ENCODE results near the gene SHISA3. TPM values are rescaled to one million over a fixed set of nuclear protein-coding genes. Genes with fewer than 3 reads are reported as not detected.
A peak's percentile ranks its signal among the peaks of the same experiment; 100 is the strongest.
"Not testable (repeated sequence)": the region's sequence is repeated elsewhere in the genome, so short reads cannot be mapped to it uniquely, and the experiment has no call there.

The SHISA3 gene
- total RNA-seq, 3 donors from 2014 or later: 0.33 to 3.8 (median 0.73) TPM

GRCh38 chr4:42363614-42364013, 33.7 kb upstream of the SHISA3 start:
- TF ChIP-seq POLR2A (IDR thresholded peaks at IDR 0.05) (no peak), POLR2AphosphoS5 (IDR thresholded peaks at IDR 0.05) (no peak), CTCF (IDR thresholded peaks at IDR 0.05) (no peak)
- H3K9me3 ChIP-seq: no peaks in the 10 kb centered on the region
- DNase-seq (ENCODE audit: low spot score in 2 of 2): no peak
- H3K36me3 ChIP-seq: no peaks in the 10 kb centered on the region
- H3K27me3 ChIP-seq: no peaks in the 10 kb centered on the region
- no peak overlapping the region for H3K27ac ChIP-seq
- H3K4me3 ChIP-seq: no peak overlapping the region
- intact Hi-C loops (cut with DNase I; ENCODE audit: low total_unique reads): no loop called here
- H3K4me1 ChIP-seq: no peaks in the 10 kb centered on the region

GRCh38 chr4:42364266-42365053, 32.8 kb upstream of the SHISA3 start:
- Histone ChIP-seq H3K4me3 (no peak overlapping the region), H3K27me3 (no peaks in the 10 kb centered on the region), H3K36me3 (no peaks in the 10 kb centered on the region), H3K4me1 (no peaks in the 10 kb centered on the region), H3K27ac (no peak overlapping the region), H3K9me3 (no peaks in the 10 kb centered on the region)
- DNase-seq (ENCODE audit: low spot score in 2 of 2): no peak
- intact Hi-C loops (cut with DNase I; ENCODE audit: low total_unique reads): no loop called here
- no peak for TF ChIP-seq POLR2A (IDR thresholded peaks at IDR 0.05)
- no peak for TF ChIP-seq CTCF (IDR thresholded peaks at IDR 0.05)
- TF ChIP-seq POLR2AphosphoS5 (IDR thresholded peaks at IDR 0.05): no peak

- Histone ChIP-seq H3K9me3 (no peaks in the 10 kb centered on the region), H3K27ac (no peak overlapping the region), H3K4me3 (no peak overlapping the region), H3K27me3 (no peaks in the 10 kb centered on the region), H3K4me1 (no peaks in the 10 kb centered on the region), H3K36me3 (no peaks in the 10 kb centered on the region)
- intact Hi-C loops (cut with DNase I; ENCODE audit: low total_unique reads): no loop called here
- TF ChIP-seq CTCF (IDR thresholded peaks at IDR 0.05): no peak
- DNase-seq (ENCODE audit: low spot score in 2 of 2): no peak
Measured at GRCh38 chr4:42366959-42367358, 30.3 kb upstream of the SHISA3 start.

GRCh38 chr4:42369489-42369888, 27.8 kb upstream of the SHISA3 start:
- H3K36me3 ChIP-seq: no peaks in the 10 kb centered on the region
- DNase-seq (ENCODE audit: low spot score in 2 of 2): no peak
- intact Hi-C loops (cut with DNase I; ENCODE audit: low total_unique reads): no loop called here
- H3K4me1 ChIP-seq: no peaks in the 10 kb centered on the region
- TF ChIP-seq CTCF (IDR thresholded peaks at IDR 0.05): no peak
- TF ChIP-seq POLR2AphosphoS5 (IDR thresholded peaks at IDR 0.05): no peak
- no peak for TF ChIP-seq POLR2A (IDR thresholded peaks at IDR 0.05)
- H3K27me3 ChIP-seq: no peaks in the 10 kb centered on the region
- H3K27ac ChIP-seq: no peak overlapping the region
- no peaks in the 10 kb centered on the region for H3K9me3 ChIP-seq
- no peak overlapping the region for H3K4me3 ChIP-seq

- no peak overlapping the region for H3K4me3 ChIP-seq
- intact Hi-C loops (cut with DNase I; ENCODE audit: low total_unique reads): no loop called here
- no peaks in the 10 kb centered on the region for H3K9me3 ChIP-seq
- H3K36me3 ChIP-seq: no peaks in the 10 kb centered on the region
- TF ChIP-seq POLR2A (IDR thresholded peaks at IDR 0.05): no peak
- TF ChIP-seq CTCF (IDR thresholded peaks at IDR 0.05): peak in 2 of 3 donors; percentile 11 to 33
- no peak for DNase-seq (ENCODE audit: low spot score in 2 of 2)
- H3K27ac ChIP-seq: no peak overlapping the region
- no peaks in the 10 kb centered on the region for H3K4me1 ChIP-seq
- no peaks in the 10 kb centered on the region for H3K27me3 ChIP-seq
Measured at GRCh38 chr4:42371305-42372252, 25.7 kb upstream of the SHISA3 start.

DNA sequence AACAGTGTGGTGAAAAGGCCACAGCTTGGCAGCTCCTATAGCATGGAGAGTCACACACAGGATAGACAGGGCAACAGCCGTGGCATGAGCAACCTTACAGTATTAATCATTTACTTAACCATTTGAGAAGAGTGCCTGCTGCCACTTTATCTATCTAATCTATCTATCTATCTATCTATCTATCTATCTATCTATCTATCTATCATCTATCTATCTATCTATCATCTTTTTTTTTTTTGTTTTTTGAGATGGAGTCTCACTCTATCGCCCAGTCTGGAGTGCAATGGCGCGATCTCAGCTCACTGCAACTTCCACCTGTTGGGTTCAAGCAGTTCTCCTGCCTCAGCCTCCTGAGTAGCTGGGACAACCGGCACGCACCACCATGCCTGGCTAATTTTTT, 25.0 kb upstream of the SHISA3 start:
- DNase-seq (ENCODE audit: low spot score in 2 of 2); H3K36me3 ChIP-seq; intact Hi-C loops (cut with DNase I; ENCODE audit: low total_unique reads); H3K9me3 ChIP-seq; H3K27ac ChIP-seq; H3K4me1 ChIP-seq; H3K27me3 ChIP-seq; H3K4me3 ChIP-seq: not testable (repeated sequence)
